NCI-H345 treated with DMSO at 0.1 percent for 48 hours (cell line): Measurements from ENCODE around the gene RBM38.

ENCODE experiments used
- DNase-seq: peaks from one replicate; lab custom pipeline; 2025; ENCODE audit not compliant: unreplicated experiment; lab: John Stamatoyannopoulos, UW

Gene RBM38

DNA sequence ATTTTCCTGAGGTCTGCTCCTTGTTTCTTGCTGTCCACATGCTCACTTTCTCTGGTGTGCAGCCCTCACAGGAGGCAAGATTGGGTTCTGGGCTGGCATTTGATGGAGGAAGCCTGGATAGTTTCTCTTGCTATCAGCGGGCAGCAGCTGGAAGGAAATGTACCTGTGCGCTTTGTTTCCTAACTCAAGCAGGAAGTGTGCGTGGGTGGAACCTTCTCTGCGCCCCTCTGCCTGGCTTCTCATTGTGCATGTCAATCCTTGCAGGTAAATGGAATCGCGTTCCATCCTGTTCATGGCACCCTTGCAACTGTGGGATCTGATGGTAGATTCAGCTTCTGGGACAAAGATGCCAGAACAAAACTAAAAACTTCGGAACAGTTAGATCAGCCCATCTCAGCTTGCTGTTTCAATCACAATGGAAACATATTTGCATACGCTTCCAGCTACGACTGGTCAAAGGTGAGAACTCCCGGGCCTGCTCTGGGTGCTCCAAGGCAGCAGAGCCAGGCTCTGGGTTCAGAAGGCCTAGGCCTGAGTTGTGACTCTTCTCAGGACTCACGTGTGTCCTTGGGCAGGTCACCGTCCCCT lies 16.8 kb upstream of the RBM38 start:
- no peak for DNase-seq

DNA sequence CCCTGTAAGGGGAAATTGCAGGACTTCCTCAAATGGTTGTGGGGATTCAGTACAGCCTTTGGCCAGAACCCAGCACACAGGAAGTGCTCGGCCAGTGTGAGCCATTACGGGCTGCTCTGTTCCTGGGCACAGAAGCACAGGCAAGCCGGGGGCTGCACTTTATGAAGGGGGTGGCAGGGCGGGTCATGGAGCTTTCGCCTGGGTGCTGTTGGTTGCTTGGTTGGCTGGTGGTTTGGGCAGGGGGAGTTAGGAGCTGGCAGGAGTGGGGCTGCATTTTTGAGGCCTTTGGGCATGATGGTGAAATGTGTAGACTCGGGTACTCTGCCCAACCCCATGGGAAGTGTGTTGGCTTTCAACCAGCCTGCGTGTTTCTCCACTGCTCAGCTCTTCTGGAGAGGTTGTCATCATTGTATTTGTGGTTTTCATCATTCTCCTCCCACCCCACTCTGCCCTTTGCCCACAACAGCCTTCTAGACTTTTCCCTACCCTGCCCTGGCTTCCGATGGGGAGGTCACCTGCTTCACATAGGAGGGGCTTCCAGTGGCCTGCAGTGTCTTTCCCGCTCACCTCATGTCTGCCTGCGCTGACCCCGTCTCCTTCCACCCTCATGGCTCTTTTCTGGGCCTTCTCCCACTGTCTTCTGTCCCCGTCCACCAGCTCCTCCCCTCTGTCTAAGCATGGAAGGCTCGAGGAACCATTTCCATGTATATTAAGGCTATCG lies 16.1 kb upstream of the RBM38 start:
- DNase-seq: no peak

DNA sequence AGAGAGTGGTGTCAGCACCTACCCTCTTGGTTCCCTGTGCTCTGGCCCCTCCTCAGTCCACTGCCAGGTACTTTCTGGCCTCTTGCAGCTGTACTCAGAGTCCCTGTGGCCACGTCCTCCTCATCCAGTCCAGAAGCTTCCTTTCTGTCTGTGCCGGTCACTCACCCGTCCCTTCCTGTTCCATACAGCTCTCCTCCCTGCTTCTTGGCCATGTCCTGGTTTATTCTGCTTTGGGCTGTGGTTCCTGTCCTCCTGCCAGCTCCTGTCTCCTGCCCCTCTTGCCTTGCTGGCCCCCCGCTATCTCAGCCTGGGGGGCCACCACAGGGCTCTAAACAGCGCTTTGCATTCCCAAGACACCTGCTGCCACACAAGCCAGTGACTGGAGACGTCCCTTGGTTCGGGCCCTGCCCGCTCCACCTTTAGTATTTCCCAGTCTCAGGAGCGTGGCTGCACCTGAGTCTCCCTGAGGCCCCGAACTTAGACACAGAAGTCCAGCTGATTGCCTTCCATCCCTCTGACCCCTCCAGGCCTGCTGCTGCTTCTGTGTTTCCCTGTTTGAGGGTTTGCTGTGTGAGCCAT lies 15.5 kb upstream of the RBM38 start:
- DNase-seq: no peak

DNA sequence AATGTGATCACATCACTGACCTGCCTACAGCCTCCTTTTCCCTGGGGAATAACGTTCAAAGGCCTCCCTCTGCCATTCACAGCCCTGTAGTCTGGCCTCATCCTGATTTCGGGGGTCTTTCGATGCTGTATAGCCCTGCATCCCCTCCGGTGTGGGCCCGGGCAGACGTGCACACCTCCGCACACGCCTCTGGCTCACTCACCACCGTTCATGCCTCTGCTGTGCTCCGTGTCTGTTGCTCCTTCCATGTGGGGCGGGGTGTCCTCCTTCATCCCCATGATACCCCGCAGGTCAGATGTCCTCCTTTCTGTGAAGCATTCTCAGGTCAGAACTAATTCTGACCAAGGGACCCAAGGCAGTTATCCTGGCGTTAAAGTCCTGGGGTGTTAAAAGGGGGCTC lies 13.8 kb upstream of the RBM38 start:
- DNase-seq: no peak

DNA sequence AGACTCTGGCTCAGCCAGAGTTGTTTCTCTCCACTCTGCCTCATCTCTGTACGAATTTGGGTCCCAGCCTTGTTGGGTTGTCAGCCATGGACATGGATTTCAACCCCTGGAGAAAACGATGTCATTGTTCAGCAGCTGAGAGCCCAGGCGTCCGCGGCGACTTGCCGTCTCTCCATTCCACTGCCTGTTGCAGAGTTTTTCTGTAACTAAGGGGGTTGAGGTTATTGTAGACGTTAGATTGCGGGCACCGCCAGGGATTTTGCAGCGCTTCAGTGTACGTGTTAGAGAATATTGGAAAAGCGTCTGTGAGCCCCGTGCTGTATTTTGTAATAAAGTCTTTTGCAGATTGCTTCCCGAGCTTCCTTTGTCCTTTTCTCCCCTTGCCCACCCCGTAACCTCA lies 13.1 kb upstream of the RBM38 start:
- DNase-seq: no peak

DNA sequence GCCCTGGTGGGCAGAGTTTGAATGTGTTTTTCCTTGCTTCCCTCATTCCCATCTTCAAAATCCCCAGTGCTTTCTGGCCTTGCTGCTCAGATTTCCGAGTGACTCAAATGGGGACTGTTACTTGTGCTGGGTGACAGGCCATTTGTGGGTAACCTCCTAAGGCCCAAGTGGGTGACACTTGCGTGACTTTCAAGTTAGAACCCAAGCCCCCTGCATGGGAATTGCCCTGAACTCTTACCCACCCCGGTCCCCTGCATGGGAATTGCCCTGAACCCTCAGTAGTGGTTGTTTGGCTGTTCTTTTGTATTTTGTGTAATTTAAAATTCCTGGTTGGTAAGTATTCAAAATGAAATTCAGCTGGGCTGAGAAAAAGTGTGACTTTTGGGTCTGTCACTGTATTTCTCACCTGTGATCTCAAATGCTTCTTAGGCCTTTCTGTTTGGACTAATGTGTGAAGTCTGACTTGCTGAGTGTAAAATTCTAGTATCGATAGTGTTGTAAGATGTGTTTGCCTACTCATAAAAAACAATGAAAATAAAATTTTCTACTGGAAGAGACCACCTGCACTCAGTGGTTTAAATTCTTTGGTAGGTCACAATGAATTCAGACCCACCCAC lies 12.4 kb upstream of the RBM38 start:
- DNase-seq: no peak

DNA sequence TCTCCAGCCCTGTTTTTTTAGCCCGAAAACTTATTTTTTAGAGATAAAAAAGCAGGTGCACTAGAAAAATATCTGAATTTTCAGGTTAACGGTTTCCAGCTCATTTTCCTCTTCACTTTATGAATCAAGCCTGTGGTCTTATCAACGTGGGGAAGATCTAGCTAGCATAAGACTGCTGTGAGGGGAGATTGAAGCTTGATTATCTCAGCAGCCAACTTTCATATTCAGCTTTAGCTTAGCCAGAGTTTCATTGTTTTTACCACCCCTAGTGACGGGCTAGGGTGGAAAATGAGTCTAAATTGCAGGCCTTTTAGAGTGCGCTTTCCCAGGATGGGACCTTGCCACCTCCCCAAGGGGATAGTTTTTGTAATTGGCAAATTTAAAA lies 11.9 kb upstream of the RBM38 start:
- DNase-seq: no peak

DNA sequence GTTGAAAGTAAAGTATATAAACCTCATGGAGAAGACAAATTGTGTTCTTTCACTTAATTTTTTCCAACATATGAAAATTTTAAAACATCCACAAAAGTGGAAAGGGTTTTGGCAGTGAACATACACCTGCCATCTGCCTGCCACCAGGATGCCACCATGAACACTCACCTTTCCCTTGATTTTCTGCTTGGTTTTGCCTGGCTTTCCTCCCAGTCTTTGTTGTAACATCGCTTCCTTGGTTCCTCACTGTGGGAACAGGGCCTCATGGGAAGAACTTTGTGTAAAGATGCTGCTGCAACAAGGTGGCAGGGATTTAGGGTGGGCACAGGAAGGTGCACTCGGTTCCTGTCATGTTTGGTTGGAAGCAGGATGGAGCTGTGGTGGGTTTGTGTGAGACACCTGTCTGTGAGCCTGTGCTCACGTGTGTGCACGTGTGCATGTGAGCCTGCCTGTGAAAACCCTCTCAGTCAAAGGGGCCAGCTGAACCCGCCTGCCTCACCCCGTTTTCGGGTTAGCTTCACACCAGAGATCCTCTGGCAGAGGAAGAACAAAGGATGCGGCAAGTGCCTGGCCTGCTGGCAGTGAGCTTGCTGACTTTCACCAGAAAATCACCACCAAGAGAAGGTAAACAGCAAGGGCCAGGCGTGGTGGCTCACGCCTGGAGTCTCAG lies 11.0 kb upstream of the RBM38 start:
- no peak for DNase-seq

DNA sequence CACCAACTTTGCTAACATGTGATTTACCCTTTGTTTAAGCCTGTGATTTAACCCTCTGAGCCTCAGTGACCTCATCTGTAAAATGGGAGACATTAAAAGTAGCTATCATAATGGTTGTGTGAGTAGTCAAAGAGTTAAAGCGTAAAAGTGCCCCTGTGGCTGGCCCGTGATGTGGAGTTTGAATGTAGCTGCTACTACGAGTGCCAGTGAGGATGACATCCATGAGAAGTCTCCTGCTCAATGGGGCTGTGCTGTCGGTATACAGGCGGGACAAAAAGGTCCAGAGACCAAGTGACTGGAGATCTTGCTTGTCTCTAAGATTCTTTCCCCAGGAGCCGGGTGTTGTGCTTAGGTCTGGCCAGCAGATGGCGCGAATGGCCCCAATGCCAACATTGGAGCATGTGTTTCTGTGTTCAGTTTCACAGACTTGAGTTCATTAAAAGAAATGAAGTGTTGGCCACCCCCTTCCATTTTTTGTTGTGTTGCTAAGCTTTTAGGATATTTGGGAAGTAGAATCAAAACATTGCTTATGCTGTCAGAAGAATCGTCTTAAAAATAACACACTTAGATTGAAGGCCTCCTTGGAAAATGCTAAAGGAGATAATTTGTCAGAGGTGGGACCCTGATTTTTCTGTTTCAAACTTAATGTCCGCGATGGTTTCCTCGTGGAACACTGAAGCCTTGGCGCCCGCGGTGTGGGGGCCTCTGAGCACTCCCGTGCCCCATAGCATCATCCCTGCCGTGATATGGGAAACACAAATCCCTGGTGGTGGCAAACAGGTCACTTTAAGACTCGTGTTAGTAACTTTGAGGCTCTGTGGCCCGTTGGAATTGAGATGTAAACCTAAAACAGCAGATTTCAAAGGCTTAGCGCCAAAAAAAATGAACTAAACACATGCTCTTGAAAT lies 9.3 kb upstream of the RBM38 start:
- DNase-seq: peak; percentile 61

DNA sequence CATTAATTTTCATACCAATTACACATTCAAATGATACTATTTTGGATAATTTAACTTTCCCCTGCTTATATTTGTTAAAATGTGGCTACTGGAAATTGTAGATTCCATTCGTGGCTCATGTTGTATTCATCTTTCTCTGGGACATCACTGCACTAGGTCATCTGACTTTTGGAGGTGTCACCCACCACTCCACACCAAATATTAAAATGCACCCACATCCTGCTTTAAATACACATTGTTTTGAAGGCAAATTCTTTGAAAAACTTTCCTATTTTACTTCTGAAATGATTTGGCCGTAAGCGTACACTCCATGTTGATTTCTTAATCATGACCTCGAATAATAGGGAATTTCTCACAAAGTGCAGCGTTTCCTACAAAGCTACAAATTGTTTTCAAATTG lies 8.7 kb upstream of the RBM38 start:
- DNase-seq: no peak

DNA sequence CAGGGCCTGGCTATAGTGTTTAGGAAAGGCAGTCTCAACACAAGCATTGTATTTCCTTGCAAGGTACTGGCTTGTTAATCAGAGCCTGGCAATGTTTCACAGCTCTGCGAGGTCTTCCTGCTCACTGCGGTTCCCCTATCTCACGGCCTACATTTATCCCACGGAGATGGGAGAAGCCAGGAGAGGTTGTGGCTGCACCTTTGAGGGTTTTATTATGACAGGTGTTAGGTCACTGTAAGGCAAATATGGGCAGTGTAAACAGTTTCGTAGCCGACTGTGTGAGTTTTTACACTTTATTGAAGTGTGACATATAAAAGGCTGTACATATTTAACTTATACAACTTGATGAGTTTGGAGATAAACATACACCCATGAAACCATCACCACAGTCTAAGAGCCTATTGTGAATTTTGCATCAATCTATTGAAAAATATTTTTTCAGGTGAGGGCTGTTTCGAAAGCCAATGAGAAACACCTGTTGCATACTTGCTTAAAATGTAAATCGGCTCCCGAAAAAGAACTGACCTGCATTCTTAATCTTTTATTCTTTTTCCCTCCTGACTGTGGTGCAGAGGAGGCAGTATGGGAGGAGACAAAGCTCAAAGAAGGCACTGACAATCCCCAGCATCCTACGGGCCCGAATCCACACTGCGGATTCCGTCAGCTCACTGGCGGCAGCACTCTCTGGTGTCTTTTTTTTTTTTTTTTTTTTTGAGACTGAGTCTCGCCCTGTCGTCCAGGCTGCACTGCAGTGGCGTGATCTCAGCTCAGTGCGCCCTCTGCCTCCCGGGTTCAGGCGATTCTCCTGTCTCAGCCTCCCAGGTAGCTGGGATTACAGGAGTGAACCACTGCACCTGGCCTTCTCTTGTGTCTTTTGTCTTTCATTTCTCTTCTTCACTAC lies 7.5 kb upstream of the RBM38 start:
- DNase-seq: peak; percentile 66

DNA sequence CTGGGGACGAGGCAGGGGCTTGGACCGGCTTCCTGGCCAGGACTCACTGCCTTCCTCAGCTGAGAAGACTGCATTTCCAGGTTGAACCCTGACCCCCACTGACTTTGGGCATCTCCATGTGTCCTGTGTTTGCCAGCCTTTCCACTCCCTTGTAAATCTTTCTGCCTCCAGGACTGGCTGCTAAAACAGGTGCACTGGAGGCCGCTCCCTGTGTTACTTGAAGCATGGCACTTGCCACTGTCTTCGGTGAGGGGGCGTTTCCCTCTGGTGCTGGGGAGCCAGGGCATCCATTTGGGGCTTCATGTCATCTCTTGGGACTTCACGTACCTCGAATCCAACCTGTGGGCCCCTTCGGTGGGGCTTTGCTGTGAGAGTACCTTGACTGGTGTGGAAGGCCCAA lies 6.7 kb upstream of the RBM38 start:
- no peak for DNase-seq

DNA sequence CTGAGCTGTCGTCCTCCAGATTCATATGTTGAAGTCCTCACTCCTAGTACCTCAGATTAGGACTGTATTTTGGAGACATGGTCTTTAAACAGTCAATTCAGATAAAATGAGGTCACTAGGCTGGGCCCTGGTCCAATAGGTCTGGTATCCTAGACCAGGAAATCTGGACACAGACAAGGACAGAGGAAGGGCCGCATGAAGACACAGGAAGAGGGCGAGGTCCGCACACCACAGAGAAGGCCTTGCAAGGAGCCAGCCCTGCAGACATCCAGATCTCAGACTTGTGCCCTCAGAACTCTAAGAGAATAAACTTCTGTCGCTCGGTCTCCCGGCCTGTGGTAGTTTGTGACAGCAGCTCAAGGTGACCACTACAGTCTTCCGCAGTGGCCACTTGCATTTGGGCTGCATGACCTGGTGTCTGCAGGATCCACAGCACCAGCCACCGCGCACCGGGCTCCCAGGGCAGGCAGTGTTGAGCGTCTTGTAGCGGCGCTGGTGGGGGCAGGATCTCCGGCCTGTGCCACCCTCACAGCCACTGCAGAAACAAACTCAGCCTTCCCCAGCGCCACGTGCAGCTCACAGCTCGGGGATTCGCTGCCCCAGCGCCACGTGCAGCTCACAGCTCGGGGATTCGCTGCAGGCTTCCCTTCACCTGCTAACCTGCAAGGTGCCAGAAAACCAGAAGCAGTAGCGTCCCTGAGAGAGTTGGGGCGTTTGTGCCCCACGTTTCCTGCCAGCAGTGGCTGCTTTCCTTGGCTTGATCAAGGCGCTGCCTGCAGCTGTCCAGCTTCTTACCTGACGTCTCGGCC lies 6.0 kb upstream of the RBM38 start:
- DNase-seq: no peak

DNA sequence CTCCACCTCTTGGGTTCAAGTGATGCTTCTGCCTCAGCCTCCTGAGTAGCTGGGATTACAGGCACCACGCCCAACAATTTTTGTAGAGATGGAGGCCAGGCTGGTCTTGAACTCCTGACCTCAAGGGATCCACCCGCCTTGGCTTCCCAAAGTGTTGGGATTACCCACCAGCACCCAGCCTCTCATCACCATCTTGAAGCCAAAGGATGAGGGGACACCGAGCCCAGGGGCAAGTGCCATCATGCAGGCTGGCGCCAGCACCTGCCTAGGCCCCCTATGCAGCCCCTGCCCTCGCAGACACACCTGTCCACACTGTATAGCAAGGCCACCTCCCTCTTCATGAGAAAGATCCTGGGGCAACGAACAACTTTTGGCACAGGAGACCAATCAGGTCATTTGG lies 5.3 kb upstream of the RBM38 start:
- DNase-seq: no peak

DNA sequence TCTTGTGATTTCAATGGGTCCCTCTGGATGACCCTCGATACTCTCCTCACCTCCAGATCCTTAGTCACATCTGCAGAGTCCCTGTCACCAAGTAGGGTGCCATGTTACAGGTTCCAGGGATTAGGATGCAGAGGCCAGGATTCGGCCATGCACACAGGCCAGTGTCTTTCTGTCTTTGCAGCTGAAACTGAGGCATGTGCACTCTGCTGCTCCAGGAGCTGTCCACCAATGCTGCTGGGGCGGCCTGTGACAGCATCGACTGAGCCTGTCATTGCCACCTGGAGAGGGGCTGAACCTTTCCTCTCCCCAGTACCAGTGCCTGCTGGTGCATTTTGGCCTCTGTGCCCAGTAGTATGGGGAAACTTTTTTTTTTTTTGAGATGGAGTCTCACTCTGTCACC lies 4.4 kb upstream of the RBM38 start:
- DNase-seq: no peak

DNA sequence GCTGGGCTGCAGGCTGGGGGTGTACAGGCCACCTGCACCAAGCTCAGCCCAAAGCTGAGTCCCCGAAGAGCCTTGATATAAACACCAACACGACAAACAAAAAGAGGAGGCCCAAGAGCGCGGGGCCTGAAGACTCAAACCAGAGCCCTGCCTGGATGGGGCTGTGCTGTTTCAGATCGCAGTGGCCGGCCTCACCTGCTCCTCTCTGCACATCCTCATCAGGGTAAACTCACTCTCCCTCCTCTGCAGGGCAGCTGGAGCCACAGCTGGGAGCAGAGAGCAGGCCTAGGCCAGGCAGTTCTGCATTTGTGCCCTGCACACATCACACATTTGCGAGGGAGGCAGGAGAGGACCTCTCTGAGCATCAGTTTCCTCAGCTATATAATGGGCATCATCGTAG lies 3.7 kb upstream of the RBM38 start:
- no peak for DNase-seq

DNA sequence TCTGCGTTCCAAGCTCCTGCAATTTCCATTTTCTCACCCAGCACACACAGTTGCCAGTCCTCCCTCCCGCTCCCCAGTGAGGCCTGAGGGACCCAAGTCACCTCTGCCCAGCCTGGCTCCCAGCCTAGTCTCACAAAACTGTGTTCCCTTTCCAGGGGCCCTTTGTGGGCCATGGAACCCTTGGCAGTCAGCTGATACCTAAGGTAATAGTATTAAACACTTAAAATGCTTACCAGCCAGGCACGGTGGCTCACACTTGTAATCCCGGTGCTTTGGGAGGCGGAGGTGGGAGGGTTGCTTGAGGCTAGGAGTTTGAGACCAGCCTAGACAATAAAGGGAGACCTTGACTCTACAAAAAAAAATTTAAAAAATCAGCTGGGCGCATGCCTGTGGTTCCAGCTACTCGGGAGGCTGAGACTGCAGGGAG lies 3.2 kb upstream of the RBM38 start:
- no peak for DNase-seq

DNA sequence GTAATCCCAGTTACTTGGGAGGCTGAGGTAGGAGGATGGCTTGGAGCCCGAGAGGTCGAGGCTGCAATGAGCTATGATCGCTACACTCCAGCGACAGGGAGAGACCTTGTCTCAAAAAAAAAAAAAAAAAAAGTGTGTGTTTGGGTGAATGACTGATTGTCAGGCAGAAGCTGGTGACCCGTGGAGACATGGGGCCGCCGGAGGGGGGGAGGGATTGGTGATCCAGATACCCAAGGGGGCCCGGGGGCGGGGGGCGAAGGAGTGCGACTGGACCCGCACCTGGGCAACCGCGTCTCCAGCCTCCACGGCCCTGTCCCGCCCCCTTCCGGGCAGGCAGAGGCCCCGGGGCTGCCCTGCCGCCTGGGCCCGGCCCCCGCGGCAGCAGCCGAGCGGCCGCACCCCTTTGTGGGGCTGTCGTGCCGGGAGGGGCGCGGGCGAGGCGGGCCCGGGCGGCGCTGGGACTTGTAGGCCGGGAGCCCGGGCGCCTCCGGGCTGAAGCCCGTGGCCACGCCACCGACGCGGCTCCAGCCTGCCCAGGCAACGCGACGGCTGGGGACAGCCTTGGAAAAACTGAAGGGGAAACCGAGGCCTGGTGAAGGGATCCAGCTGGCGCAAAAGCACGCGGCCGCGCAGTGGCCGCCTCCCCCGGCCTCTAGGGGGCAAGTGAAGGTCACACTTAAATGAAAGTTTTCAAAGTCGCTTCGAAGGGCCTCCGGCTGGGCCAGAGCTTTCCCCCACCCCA lies 2.1 kb upstream of the RBM38 start:
- DNase-seq: no peak
